Fibroblast of skin of right biceps (primary cell): ENCODE data around the gene BOC.
A peak's percentile ranks its signal among the peaks of the same experiment; 100 is the strongest.

Experiments
- DNase-seq: peaks from one replicate; pipeline ENCODE4 v3.0.0-alpha.2; 2013

Gene BOC

GRCh38 chr3:113292933-113293332, 81.6 kb downstream of the BOC start:
- no peak for DNase-seq

- DNase-seq = no peak
These were observed 82.0 kb downstream of the BOC start for GRCh38 chr3:113293348-113293747.

GRCh38 chr3:113295463-113295862, 84.1 kb downstream of the BOC start:
- peak; percentile 15 for DNase-seq

- no peak for DNase-seq
These were observed 85.9 kb downstream of the BOC start for GRCh38 chr3:113297287-113297686.

GRCh38 chr3:113297841-113298240, 86.5 kb downstream of the BOC start:
- DNase-seq = no peak

GRCh38 chr3:113300596-113300995, 89.2 kb downstream of the BOC start:
- no peak for DNase-seq

GRCh38 chr3:113304102-113304501, 92.7 kb downstream of the BOC start:
- no peak for DNase-seq

- peak; percentile 40 for DNase-seq
These were observed 93.6 kb downstream of the BOC start for GRCh38 chr3:113304856-113305540.

- no peak for DNase-seq
These were observed 99.6 kb downstream of the BOC start for GRCh38 chr3:113310960-113311359.

GRCh38 chr3:113312416-113312815, 101.1 kb downstream of the BOC start:
- no peak for DNase-seq

- DNase-seq = no peak
These were observed 103.6 kb downstream of the BOC start for GRCh38 chr3:113314923-113315322.

- DNase-seq = no peak
These were observed 118.4 kb downstream of the BOC start for GRCh38 chr3:113329757-113330156.

- DNase-seq = no peak
These were observed 119.4 kb downstream of the BOC start for GRCh38 chr3:113330742-113331141.

GRCh38 chr3:113331187-113331586, 119.8 kb downstream of the BOC start:
- DNase-seq = no peak
